NCI-H1092 (cell line): ENCODE measurements around the gene TMCC3.

Experiments used
- DNase-seq: peaks from one replicate; lab custom pipeline; 2025; lab: John Stamatoyannopoulos, UW

The TMCC3 gene

GRCh38 chr12:94671917-94672316, 21.6 kb upstream of the TMCC3 start:
- no peak for DNase-seq

DNA sequence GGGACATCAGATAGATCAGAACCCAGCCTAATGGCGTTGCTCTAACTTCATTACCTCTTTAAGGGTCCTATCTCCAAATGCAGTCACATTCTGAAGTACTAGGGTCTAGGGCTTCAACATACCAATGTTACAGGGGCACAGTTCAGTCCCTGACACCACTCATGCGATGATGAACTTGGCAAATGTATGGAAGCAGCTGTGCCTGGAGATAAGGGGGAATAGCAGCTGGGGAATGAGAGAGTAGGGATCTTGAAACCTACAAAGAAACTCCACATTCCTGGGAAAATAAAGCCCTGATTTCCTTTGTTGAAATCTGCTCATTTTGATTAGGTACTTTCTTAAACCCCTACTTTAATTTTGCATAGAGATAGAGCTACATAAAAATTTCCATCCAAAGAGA, 20.5 kb upstream of the TMCC3 start:
- no peak for DNase-seq

DNA sequence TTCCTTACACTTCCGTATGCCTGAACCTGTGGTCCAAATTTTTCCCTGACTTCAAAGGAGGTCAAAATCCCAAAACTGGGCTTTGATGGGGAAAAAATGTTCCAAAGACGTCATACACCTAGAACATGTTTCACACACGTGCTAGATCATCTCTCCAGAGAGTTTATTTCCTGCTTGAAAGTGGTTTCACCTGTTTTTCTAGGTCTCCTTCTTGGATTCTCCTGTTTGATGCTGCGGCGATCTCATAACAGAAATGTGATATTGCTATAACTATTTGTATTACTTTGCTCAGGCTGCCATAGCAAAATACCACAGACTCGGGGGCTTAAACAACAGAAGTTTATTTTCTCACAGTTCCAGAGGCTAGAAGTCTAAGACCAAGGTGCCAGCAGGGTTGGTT, 19.7 kb upstream of the TMCC3 start:
- no peak for DNase-seq

GRCh38 chr12:94667031-94667540, 16.7 kb upstream of the TMCC3 start:
- no peak for DNase-seq

- no peak for DNase-seq
Observed at GRCh38 chr12:94666158-94666557, 15.8 kb upstream of the TMCC3 start.

DNA sequence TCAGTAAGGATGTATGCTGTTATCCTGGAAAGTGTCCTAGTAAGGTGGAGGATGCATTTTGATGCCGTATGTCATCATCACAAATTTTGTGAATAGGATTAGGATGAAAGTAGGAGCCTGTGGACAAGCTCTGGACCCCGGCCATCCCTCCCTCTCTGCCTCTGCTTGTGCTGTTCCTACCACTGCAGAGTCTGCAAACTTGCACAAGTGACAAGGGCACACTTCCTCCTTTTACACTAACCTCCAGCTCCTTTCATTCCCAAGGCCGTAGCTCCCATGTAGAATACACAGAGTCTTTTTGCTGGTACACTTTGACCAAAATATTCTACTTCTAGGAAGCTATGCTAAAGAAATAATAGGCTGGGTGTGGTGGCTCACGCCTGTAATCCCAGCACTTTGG, 13.3 kb upstream of the TMCC3 start:
- DNase-seq, result no peak

DNA sequence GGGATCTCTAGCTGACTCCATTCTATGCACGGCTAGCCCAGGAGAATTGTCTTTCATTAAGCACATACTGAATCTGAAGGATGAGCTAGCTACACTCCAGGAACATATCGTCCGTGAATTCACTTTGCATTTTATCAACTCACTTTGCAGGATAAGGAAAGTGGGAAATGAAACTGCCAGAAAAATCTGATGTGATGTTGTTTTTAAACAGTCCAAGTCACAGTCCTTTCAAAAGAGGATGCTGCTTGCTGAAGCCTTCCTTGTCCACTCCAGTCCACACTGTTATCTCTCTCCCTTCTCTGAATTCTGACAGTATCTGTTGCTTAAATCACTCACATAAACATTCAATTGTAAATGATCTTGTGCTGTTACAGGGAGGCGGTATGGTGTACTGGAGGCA, 12.7 kb upstream of the TMCC3 start:
- no peak for DNase-seq

DNA sequence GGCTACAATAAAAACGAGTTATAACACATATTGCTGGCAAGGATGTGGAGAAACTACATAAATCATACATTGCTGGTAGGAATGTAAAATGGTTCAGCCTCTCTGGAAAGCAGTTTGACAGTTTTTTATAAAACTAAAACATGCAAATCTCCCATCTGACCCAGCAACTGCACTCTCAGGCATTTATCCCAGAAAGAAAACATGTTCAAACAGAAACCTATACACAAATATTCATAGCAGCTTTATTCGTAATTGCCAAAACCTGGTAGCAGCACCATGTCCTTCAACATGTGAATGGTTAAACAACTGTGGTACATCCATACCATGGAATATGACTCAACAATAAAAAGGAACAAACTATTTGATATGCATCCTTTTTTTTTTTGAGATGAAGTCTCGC, 10.1 kb upstream of the TMCC3 start:
- DNase-seq, result no peak

DNA sequence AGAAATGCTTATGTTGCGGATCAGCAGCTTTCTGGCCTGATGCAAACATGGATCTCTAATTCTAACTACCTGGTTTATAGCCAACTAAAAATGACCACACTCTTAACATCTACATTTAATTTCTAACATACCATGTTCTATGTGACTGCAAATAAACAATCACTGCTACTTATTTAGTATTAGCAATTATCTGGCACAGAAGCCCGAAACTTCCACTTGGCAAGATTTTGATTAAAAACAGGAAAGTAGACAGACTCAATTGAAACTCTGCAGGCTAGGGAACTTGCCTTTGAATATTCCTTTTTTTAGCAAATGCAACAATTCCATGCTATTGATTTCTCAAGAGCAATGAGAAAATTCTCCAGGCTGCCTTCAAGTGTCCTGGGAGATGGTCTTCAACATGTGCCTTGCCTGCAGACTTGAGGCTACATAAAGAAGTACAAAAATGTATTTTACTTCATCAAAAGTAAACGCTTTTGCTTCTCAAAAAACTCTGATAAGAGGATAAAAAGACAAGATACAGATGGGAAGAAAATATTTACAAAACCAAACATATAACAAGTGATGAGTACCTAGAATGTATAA, 9.1 kb upstream of the TMCC3 start:
- DNase-seq, result no peak

DNA sequence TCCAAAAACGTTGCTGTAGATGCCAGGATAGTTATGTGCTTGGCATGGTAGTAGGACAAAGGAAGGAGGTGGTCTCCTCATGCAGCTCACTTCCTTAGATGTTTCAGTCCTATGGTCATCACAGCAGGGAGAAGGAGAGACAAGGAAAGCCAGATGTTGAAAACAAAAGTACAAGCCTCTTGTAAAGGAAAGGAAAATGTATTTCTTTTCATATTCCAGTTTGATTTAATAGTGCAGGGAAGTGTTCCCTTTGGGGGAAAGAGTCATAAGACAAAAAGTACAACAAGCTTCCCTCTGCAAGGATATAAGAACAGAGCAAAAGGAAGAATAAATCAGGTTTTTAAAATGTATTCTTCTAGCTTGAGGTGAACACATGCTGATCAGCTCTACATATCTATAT, 8.6 kb upstream of the TMCC3 start:
- DNase-seq, result no peak

DNA sequence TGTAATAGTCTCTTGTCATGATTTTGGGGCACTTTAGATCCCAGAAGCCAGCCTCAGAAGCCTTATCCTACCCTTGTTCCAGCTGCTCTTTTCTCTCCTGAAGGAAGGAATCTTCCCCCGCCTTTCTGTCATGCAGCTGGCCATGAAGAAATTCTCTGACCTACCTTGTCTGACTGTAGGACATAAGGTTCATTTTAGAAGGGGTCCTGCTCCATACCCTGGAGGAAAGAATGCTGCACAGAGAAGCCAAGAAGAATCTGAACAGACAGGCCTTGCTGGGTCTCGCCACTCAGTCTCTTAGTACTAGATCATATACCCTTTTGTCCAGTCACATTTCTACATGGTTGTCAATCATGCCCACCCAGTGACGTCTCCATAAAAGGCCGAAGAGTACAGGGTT, 6.2 kb upstream of the TMCC3 start:
- DNase-seq, result no peak

DNA sequence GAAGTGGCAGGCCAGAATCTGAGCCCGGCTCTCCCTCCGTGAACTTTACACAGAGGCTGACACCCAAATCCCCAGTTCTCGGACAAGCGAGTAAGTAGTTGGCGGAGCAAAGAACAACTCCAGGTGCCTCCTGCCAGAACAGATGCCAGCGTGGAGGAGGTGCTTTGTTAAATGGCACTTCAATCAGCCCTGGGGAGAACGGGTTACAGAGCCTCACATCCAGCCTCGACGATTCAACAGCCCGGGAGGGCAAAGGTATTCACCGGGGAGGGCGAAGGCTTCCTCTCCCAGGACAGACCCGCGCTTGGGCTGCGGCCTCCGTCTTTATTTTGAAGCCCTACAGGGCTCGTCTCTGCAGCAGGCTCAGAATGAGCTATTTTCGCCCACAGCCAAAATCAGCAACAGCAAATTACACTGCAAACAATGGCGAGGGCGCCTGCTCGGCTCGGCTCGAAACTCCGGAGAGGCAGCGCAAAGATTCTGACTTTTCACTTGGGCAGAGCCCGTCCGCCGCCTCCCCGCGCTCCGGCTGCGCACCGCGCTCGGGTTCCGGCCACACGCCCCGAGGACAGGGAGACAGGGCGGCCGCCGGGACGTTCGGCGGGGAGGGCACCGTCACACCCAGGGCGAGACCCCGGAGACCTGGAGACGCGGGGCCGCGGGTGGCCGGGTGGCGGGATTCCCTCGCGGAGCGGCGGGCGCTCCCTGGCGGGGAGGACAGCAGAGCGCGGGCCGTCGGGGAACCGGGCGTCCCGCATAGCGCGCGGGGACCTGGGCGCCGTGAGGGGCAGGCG, 811 bp downstream of the TMCC3 start:
- no peak for DNase-seq

- DNase-seq, result no peak
Observed at GRCh38 chr12:94648578-94648977, 1.8 kb downstream of the TMCC3 start.

DNA sequence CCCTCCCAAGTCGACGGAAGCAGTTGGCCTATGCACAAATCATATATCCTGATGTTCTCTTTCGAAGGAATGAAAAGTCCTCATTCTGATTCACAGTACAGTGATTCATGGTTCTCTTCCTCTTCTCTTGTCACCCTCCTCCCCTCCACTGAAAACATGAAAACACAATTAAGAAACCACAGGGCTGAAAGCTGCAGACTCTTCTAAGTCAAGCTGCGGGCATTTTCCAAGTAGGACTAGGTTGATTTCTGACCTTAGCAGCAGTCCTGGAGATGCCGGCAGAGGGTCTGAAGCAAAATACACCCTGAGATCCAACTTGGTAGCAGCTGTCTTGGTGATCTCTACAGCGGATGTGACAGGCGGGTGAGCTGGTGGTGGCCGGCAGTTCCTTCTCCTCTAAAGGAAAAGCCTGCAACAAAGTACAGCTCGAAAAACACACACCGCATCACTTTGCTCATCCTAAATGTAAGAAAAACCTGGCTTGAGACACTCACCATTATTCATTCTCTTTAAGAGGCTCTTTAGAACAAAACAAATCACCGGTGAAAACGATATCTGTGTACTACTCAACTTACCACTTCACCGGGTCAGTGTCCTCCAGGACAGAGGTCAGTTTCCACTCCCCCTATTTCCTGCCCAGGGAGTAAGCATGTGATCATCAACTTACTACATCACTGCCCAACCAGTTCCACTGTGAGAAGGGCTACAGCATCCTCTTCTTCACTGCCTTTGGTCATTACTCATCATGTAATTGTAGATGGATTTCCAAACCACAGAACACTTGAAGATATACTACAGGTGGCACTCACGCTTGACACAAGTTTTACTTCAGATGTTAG, 6.0 kb downstream of the TMCC3 start:
- no peak for DNase-seq

DNA sequence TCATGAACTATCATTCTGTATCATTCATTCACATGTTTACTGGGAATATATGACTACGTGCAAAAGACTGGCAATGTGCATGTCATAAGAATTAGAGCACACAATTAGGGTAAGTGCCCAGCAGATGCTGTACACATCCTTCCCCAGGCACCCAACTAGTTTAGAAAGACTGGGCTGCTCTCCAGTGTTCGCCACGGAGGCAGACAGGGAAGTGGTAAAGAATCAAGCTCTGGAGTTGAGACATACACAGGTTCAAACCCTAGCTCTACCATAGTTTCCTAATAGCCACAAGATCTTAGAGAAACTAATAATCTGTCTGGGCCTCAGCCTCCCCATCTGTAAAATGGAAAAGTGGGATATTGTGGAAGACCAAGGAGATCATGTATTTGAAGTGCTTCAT, 6.8 kb downstream of the TMCC3 start:
- no peak for DNase-seq

DNA sequence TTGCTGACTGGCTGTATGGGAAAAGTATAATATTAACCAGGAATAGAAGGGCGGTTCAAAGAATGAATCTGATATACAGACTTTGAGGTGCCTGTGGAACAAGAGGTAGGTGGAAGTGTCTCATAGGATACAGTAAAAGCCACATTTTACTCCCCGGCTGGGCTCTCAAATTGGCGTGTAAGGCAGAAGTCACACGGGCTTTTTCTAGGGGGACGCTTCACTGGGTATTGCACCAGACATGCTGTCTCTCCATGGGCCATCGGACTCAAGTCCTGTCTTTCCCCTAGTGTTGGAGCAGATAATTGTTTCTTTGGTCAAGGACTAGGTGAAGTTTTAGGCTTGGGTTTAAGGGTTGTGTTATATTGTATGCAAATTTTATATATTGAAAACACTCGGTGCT, 9.1 kb downstream of the TMCC3 start:
- no peak for DNase-seq

DNA sequence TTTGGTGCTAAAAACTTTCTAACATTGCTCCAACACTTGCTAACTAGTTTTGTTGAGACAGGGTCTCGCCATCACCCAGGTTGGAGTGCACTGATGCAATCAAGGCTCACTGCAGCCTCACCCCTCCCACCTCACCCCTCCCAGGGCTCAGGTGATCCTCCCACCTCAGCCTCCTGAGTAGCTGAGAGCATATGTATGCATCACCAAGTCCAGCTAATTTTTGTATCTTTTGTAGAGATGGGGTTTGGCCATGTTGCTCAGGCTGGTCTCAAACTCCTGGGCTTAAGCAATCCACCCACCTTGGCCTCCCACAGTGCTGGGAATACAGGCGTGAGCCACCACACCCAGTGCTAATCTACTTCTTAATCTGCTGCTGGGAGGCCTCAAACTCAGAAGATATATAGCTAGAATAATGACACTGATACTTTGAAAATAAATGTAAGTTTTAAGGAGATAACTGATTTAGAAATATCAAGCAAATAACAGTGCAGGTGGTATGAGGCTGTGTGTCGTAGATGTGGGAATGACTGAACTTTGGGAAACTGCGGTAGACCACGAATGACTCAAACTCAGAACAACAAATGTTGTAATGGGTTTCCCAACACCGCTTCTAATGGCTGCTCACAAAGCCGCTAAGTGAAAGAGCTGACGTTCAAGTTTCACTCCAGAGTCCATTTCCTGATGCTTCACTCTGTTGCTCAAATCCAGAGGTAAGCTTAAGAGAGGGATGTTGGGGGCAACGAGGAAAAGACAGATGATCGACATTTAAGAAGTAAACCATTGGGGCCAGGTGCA, 10.0 kb downstream of the TMCC3 start:
- no peak for DNase-seq

GRCh38 chr12:94638521-94638920, 11.8 kb downstream of the TMCC3 start:
- no peak for DNase-seq

DNA sequence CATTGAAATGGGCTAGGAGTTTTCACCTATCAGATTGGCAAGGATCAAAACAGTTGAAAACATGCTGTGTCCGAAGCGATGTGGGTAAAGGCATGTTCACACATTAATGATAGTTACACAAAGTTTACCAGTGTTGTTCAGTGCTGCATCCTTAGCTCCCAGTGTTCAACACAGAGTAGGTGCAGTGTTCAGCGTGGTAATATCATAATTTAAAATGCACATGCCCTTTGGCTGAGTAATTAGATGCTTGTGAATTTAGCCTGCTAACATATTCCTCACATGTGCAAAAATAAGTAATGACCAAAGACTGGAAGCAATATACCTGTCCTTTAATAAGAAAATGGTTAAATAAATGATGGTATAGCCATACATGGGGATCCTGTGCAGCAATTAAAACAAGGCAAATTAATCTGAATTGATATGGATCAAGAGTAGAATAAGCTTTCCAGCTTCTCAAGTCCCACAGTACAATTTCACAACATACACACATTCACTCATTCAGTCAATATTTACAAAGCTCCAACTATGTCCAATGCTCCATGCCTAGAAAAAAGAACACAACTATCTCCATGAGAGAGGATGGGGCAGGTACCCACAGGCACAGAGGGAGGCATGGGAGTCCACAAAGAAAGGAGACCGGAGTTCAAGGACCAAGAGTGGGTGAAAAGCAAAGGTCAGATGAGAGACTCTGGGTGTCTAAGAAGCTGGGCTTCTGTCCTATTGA, 12.8 kb downstream of the TMCC3 start:
- no peak for DNase-seq

DNA sequence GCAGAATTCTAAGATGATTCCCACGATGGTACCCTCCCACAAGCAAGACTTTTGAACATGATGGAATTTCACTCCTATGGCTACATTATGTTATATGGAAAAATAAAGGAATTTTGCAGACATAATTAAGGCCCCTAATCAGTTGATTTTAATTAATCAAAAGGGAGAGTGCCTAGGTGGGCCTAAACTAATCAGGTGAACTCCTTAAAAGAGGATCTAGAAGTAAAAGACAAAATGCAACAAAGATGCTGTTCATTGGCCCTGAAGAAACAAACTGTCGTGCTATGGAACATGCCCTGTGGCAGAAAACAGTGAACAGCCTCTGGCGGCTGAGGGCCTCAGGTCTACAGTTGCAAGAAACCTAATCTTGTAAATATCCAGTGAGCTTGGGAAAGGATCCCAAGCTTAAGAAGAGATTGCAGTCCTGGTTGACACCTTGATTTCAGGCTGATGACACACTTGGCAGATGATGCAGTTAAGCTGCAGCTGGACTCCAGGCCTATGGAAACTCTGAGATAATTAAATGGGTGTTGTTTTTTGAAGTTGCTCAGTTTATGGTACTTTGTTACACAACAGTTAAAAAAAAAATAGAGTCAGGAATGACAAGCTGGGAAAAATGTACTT, 13.8 kb downstream of the TMCC3 start:
- no peak for DNase-seq

GRCh38 chr12:94634717-94635116, 15.6 kb downstream of the TMCC3 start:
- DNase-seq, result no peak
